ENCODE results near the gene MXRA5.

Gene MXRA5

GRCh38 chrX:3346501-3347259 lies at the start of gene MXRA5:
Gene MXRA5, minus strand, starts transcription at chrX:3346652. Its CDS starts 2,819 bp downstream, at chrX:3343833.
- H3K27ac ChIP-seq, result no peak within 1 kb of the TSS
- TF ChIP-seq ZFX (IDR thresholded peaks at IDR 0.05) (no peak), CTCF (conservative IDR thresholded peaks at IDR 0.05) (no peak)

GRCh38 chrX:3393581-3394111 lies 47.2 kb upstream of the MXRA5 start:
- H3K27ac ChIP-seq, result no peak overlapping the region
- TF ChIP-seq ZFX (IDR thresholded peaks at IDR 0.05) (no peak), CTCF (conservative IDR thresholded peaks at IDR 0.05) (no peak)

GRCh38 chrX:3393178-3393577 lies 46.7 kb upstream of the MXRA5 start:
- TF ChIP-seq ZFX (IDR thresholded peaks at IDR 0.05) (no peak), CTCF (conservative IDR thresholded peaks at IDR 0.05) (no peak)
- no peak overlapping the region for H3K27ac ChIP-seq

- H3K27ac ChIP-seq, result no peak overlapping the region
- TF ChIP-seq ZFX (IDR thresholded peaks at IDR 0.05), result no peak
- TF ChIP-seq CTCF (conservative IDR thresholded peaks at IDR 0.05), result no peak
Observed at GRCh38 chrX:3388457-3388856, 42.0 kb upstream of the MXRA5 start.

GRCh38 chrX:3384327-3384726 lies 37.9 kb upstream of the MXRA5 start:
- TF ChIP-seq ZFX (IDR thresholded peaks at IDR 0.05), result no peak
- no peak for TF ChIP-seq CTCF (conservative IDR thresholded peaks at IDR 0.05)
- H3K27ac ChIP-seq, result no peak overlapping the region

- no peak overlapping the region for H3K27ac ChIP-seq
- no peak for TF ChIP-seq ZFX (IDR thresholded peaks at IDR 0.05)
Observed at GRCh38 chrX:3380603-3381002, 34.2 kb upstream of the MXRA5 start.

GRCh38 chrX:3379111-3379510 lies 32.7 kb upstream of the MXRA5 start:
- no peak overlapping the region for H3K27ac ChIP-seq
- TF ChIP-seq CTCF (conservative IDR thresholded peaks at IDR 0.05) (no peak), ZFX (IDR thresholded peaks at IDR 0.05) (no peak)

GRCh38 chrX:3378156-3378555 lies 31.7 kb upstream of the MXRA5 start:
- H3K27ac ChIP-seq, result no peak overlapping the region
- no peak for TF ChIP-seq CTCF (conservative IDR thresholded peaks at IDR 0.05)
- TF ChIP-seq ZFX (IDR thresholded peaks at IDR 0.05), result no peak
